NT2/D1 (cell line): ENCODE results near the gene GREM1.

Experiments used
- DNase-seq: peaks from one replicate; pipeline ENCODE4 v3.0.0-alpha.2; 2011; ENCODE audit warnings: low read depth, low spot score
- H3K27me3 ChIP-seq: 2 replicates; pipeline ENCODE4 v1.6.0; 2011; ENCODE audit warnings: mild to moderate bottlenecking; ENCODE audit not compliant: insufficient read length, insufficient read depth
- H3K36me3 ChIP-seq: 2 replicates; pipeline ENCODE4 v1.6.1; 2011; ENCODE audit warnings: mild to moderate bottlenecking, low read length, mixed read lengths; ENCODE audit not compliant: insufficient read depth, insufficient read length
- H3K4me1 ChIP-seq: 2 replicates; pipeline ENCODE4 v1.5.1; 2011; ENCODE audit not compliant: insufficient read depth, insufficient read length
- H3K4me3 ChIP-seq: 2 replicates; pipeline ENCODE4 v1.5.1; 2011; ENCODE audit warnings: low read depth; ENCODE audit not compliant: insufficient read length
- H3K9ac ChIP-seq: 2 replicates; pipeline ENCODE4 v1.6.0; 2011; ENCODE audit warnings: low read depth; ENCODE audit not compliant: insufficient read length
- H3K9me3 ChIP-seq: 2 replicates; pipeline ENCODE4 v1.5.1; 2011; ENCODE audit warnings: mild to moderate bottlenecking, low read length; ENCODE audit not compliant: insufficient read depth
- SUZ12 ChIP-seq: IDR thresholded peaks from 2 replicates; pipeline ENCODE4 v1.6.1; 2011; ENCODE audit not compliant: insufficient read length, insufficient read depth; ENCODE audit errors: extremely low read depth
- YY1 ChIP-seq: IDR thresholded peaks from 2 replicates; pipeline ENCODE4 v1.6.1; 2011; ENCODE audit not compliant: insufficient read length, insufficient read depth
- ZNF274 ChIP-seq: IDR thresholded peaks from 2 replicates; pipeline ENCODE4 v1.6.1; 2011; ENCODE audit warnings: mild to moderate bottlenecking, low read depth, low read length

GREM1 gene

GRCh38 chr15:32676169-32676568 lies 41.6 kb upstream of the GREM1 start:
- H3K4me1 ChIP-seq, result peaks cover 2% of the 10 kb centered on the region
- H3K4me3 ChIP-seq, result no peak overlapping the region
- DNase-seq, result no peak
- H3K9me3 ChIP-seq, result no peaks in the 10 kb centered on the region
- no peaks in the 10 kb centered on the region for H3K36me3 ChIP-seq
- TF ChIP-seq ZNF274 (no peak), SUZ12 (no peak), YY1 (no peak)
- H3K27me3 ChIP-seq, result no peaks in the 10 kb centered on the region
- H3K9ac ChIP-seq, result no peak overlapping the region

DNA sequence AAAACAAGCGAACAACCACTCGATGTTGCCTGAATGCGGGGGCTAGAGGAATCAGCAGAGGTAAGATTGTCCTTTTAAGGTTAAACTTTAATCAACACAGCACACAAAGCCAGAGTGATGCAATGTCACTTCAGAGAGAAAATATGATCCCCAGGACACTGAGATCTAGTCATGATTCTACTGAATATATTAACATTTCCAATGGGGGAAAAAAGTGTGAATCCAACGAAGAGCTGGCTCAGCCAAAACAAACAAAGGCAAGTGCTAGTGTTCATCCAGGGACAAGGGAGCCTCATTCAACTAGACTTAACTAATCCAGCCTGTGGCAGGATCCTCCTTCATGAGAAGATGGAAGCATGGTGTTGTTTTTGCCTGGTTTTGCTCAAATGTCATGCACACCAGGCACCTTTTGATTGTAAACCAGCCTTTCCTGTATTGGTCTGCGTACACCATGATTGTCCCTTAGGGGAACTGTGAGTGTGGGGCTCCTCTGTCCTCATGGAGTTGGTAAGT lies 40.5 kb upstream of the GREM1 start:
- no peaks in the 10 kb centered on the region for H3K27me3 ChIP-seq
- no peaks in the 10 kb centered on the region for H3K4me1 ChIP-seq
- no peaks in the 10 kb centered on the region for H3K9me3 ChIP-seq
- H3K4me3 ChIP-seq, result no peak overlapping the region
- TF ChIP-seq ZNF274 (no peak), YY1 (no peak), SUZ12 (no peak)
- DNase-seq, result no peak
- H3K36me3 ChIP-seq, result no peaks in the 10 kb centered on the region
- H3K9ac ChIP-seq, result no peak overlapping the region

GRCh38 chr15:32679298-32679690 lies 38.5 kb upstream of the GREM1 start:
- no peak for DNase-seq
- H3K4me1 ChIP-seq, result no peaks in the 10 kb centered on the region
- TF ChIP-seq ZNF274, result no peak
- TF ChIP-seq YY1, result no peak
- TF ChIP-seq SUZ12, result no peak
- H3K9me3 ChIP-seq, result no peaks in the 10 kb centered on the region
- no peak overlapping the region for H3K4me3 ChIP-seq
- H3K36me3 ChIP-seq, result no peaks in the 10 kb centered on the region
- H3K27me3 ChIP-seq, result no peaks in the 10 kb centered on the region
- H3K9ac ChIP-seq, result no peak overlapping the region

GRCh38 chr15:32682569-32682968 lies 35.2 kb upstream of the GREM1 start:
- H3K36me3 ChIP-seq, result no peaks in the 10 kb centered on the region
- TF ChIP-seq ZNF274 (no peak), SUZ12 (no peak), YY1 (no peak)
- no peaks in the 10 kb centered on the region for H3K4me1 ChIP-seq
- no peak overlapping the region for H3K9ac ChIP-seq
- no peaks in the 10 kb centered on the region for H3K27me3 ChIP-seq
- no peak overlapping the region for H3K4me3 ChIP-seq
- H3K9me3 ChIP-seq, result no peaks in the 10 kb centered on the region
- DNase-seq, result no peak

- Histone ChIP-seq H3K9me3 (no peaks in the 10 kb centered on the region), H3K4me3 (no peak overlapping the region), H3K9ac (no peak overlapping the region), H3K4me1 (no peaks in the 10 kb centered on the region), H3K27me3 (no peaks in the 10 kb centered on the region), H3K36me3 (no peaks in the 10 kb centered on the region)
- no peak for DNase-seq
- TF ChIP-seq YY1 (no peak), SUZ12 (no peak), ZNF274 (no peak)
Measured at GRCh38 chr15:32682977-32683630, 34.7 kb upstream of the GREM1 start.

DNA sequence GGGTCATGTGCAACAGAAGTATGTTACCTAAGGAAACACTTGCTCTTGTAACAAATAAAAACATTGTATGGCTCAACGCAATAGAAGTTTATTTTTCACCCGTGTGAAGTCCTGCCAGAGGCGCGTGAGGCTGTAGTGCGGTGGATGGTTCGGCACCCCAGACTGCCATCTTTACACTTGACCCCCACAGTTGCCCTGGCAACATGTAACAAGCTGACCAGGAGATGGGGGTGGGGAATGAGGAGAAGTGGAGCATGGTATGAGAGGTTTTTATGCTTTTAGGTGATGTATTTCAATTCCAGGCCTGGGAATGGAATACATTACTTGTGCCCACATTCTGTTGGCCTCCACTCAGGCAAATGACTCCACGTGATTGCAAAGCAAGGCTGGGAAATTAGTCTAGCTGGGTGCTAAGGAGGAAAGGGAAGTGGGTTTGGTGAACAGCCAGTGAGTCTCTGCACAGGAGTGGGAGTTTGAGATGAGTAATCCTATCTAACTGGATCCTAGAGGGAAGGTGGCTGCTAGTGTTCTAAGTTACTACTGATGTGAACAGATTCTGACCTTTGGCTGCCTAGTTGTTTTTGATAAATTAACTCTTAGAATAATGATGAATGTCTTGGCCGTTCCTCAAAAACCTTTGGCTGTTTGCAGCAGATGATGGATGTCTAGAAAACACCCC lies 33.8 kb upstream of the GREM1 start:
- H3K27me3 ChIP-seq, result no peaks in the 10 kb centered on the region
- no peak overlapping the region for H3K9ac ChIP-seq
- no peak for TF ChIP-seq YY1
- no peak for TF ChIP-seq SUZ12
- no peak for TF ChIP-seq ZNF274
- DNase-seq, result no peak
- H3K4me1 ChIP-seq, result no peaks in the 10 kb centered on the region
- no peaks in the 10 kb centered on the region for H3K36me3 ChIP-seq
- H3K9me3 ChIP-seq, result no peaks in the 10 kb centered on the region
- H3K4me3 ChIP-seq, result no peak overlapping the region

GRCh38 chr15:32685576-32685975 lies 32.2 kb upstream of the GREM1 start:
- Histone ChIP-seq H3K4me1 (no peaks in the 10 kb centered on the region), H3K27me3 (no peaks in the 10 kb centered on the region), H3K36me3 (no peaks in the 10 kb centered on the region), H3K9me3 (no peaks in the 10 kb centered on the region), H3K9ac (no peak overlapping the region), H3K4me3 (no peak overlapping the region)
- DNase-seq, result no peak
- TF ChIP-seq SUZ12 (no peak), YY1 (no peak), ZNF274 (no peak)
